Limb (tissue), 2 donors: ENCODE measurements around the gene NAA50.

Experiments used
- DNase-seq, 2 donors: peaks; one replicate each; pipeline ENCODE4 v3.0.0-alpha.2; 2016; ENCODE audit errors: extremely low spot score in 2 of 2

Gene NAA50

DNA sequence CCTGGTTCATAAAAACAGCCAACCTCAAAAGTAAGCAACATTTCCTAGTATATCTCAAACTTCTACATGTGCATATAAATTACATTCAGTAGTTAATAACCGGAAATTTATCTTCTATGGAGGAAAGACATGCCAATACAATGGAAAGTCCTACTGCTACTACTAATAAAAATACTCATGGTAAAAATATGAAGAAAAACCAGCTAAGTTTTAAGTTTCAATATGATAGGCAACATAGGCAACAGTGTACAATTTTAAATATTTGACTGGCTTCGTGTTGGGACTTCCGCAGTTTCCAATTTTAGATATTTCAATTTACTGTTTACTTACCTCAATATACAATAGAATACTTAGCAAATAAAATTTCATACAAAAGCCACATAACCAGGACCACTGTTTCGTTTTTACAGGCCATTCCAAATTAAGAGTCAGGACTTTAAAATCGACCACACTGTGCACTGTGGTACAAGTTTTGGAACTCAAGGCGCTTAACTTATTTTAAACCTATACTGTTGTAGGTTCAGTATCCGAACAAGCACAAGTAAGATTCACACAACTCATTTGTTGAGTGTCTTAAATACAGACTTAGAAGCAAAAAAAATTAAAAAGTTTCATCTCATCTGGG, 2.9 kb downstream of the NAA50 start:
- no peak for DNase-seq

DNA sequence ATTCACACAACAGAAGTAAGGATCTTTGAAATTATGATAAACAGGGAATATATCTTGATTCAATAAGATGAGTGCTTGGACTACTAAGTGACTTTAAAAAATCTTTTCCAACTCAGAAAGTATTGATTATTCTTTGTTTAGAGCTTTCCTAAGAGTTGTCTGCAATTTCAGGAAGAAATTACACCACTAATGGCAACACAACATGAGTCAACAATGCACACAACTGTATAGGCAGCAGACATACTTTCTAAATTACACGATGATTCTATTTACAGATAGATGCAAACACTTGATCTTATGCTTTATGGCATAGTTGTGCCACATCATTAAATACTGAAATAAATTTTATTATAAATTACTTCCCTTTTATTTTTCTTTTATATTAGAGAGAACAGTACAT, 4.4 kb downstream of the NAA50 start:
- no peak for DNase-seq

DNA sequence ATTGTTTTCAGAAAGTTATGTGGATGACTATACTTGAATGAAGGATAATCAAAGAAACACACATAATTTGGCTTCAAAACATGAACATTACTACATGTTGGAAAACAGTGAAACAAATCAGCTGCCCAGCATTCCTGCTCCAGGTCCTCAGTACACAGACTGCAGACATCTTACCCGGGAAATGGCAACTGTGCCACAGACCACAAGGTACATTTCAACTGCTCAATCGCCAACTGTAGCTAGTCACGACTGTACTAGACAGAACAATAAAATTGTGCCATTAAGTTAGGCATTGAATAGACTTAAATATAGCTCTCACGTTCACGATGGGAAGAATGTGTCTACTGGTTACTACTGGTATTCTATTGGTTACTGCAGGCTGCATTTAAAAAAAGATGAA, 5.0 kb downstream of the NAA50 start:
- no peak for DNase-seq

DNA sequence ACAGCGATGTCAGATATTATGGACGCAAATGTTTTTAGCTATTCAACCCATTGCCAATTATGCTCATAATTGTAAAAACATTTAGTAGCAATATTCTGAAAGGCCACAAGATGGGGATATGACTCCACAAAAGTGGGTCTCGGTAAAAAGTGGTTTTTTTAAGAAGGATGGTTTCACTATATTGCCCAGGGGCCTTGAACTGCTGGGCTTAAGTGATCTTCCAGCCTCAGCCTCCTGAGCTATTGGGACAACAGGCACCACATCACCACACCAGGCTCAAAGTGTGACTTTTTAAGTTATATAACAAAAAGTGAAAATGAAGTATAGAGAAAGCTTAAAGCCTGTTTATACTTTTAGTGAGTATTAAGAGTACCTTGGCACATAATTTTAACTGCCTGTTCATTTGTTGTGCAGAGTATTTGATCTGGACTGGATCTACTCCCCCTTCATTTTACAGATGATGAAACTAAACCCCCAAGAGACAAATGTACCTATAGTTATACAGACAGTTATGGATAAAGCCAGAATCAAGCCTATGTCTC, 9.4 kb downstream of the NAA50 start:
- DNase-seq: peak in 1 of 2 donors; percentile 79

DNA sequence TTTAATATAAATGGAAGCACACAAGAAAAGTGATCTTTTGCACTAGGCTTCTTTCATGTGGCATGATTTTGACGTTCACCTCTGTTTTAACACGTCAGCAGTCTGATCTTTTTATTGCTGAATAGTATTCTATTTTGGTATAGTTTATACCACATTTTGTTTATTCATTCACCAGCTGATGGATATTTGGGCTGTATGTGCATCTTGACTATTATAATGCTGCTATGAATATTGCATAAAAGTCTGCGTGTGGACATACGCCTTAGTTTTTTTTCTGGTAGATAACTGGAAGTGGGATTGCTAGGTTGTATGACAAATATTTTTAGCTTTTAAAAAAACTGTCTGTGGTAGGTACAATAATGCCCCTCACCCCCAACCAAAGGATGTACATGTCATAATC, 14.4 kb downstream of the NAA50 start:
- DNase-seq: no peak

DNA sequence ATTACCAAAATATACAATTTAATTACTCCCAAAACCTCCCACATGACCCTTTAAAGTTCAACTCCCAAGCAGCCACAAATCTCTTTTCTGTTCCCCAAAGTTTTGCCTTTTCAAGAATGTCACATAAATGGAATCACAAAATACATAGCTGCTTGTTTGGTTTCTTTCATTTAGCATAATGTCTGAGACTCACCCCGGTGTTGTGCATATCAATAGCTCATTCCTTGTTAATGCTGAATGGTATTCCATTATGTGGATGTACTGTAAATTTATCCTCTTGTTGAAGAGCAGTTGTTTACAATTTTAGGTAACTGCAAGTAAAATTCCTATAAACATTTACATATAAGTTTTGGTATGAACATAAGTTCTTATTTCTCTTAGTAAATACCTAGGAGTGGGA, 15.5 kb downstream of the NAA50 start:
- no peak for DNase-seq

DNA sequence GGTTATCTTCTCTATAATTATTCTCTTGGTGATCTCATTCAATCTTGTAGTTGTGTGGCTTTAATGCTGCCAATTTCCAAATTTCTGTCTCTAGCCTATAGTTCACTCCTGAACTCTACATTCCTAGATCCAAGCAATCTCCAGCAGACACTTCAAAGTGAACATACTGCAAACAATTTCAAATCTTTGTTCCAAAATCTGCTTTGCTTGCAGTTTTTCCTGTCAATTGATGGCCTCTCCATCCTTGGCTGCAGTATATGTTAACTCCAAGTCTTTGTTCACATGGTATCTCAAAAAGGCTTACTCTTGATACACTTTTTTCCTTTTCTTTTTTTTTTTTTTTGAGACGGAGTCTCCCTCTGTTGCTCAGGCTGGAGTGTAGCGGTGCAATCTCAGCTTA, 17.4 kb downstream of the NAA50 start:
- no peak for DNase-seq

DNA sequence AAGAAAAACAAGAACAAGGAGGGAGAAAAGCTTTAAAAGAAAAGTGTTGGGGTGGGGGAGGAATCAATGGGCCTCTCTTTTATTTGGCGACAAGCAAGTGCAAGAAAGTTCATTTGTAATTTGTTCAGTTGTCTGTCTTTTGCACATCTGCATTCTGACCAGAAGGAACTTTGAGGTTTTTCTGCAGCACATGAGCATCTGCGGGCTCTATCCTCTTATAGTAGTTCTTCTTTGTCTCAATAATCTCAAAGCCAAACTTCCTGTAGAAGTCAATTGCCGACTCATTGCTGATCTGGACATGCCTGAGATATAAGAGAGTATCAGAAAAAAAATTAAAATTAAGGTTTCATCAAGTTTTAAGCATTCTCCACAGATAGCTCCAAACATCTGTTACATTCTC, 24.4 kb downstream of the NAA50 start:
- DNase-seq: no peak

DNA sequence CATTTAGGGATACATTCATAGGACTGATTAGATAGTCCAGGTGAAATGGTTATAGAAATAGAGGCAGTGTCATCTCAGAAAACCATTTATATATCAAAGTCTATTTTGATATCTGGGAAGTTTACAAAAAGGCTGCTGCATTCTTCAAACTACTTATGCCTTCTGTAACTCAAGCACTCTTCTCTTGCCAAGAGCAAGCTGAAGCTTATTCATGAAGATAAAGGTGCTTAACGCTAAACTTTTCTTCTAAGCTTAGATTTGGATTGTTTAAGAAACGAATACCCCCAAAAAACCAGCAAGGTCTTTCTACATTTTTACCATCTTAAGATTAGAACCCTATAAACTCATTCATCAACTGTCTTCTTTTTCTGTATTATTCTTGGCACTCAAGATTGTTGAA, 26.3 kb downstream of the NAA50 start:
- DNase-seq: no peak

DNA sequence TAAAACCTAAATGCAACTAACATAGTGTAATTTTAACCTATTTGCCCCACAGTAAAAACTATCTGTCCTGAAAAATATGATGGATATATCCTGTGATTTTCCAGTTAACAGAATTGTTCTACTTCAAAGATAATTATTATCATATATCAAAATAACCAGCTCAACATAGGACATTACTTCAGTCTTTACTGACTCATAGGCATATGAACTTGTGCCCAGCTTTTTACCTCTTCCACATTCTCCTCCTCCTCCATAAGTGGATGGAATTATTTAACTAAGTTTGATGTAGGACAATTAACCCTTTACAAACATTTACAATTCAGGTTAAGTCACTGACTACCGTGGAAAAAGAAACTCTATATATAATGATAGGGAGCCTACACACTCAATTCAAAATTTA, 26.8 kb downstream of the NAA50 start:
- no peak for DNase-seq

DNA sequence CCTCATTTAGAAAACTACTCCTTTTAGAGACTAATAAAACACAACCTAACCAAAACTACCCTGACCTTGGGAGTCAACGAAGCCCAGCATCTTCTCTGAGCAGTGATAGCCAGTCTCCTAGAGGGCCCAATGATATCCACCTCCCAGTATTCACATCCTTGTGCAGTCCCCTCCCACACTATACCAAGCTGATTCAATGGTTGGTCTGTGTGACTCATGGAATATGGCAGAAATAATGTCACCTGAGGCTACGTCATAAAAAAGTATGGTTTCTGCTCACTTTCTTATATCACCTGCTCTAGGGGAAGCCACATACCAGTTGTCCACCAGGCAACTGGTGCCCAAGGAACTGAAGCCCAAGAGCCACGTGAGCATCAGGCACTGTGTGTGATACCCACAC, 28.2 kb downstream of the NAA50 start:
- DNase-seq: no peak

DNA sequence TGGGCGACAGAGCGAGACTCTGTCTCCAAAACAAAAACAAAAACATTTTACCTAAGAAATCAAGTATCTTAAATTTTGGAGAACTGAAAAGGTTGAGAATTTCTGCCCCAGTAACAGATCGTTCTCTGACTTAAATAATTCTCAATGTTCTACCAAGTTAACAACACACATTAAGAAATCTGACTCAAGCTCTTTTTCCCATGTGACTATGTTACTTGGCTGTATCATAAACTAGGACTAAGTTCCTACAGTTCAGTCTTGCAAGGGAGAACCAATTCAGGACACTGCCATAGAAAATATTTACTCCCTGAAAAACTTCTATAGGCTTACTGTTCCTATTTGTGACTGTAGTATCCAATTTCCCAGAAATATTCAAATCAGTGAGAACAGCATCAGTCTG, 28.7 kb downstream of the NAA50 start:
- DNase-seq: no peak

DNA sequence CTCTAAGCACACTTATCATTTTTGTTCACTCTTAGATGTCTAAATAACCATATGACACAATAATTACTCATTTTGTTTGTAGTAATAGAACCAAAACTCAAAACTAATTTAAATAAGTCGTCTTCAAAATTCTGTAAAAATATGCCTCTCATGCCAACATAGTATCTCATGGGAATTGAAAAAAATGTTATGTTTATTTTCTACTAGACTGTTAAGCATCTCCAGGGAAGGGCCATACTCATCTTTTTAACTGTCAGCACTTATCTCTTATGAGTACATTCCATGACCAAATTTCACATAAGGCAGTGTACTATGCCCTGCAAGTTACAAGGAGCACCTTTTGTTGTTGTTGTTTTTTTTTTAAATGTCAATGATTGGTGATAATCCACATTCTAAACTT, 31.3 kb downstream of the NAA50 start:
- no peak for DNase-seq

DNA sequence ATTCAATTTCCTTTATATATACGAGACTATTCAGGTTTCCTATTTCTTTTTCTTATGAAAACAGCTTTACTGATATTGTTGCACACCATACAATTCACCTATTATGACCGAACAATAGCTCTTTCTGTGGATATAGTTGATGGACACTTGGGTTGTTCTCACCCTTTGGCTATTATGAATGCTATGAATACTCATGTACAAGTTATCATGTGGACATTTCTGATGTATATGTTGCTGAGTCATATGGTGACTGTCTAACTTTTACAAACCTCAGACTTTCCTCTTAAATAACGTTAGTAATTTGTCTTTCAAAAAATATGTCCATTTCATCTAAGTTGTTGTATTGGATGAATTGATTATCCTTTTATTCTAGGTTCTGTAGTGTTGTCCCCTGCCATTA, 33.9 kb downstream of the NAA50 start:
- no peak for DNase-seq

DNA sequence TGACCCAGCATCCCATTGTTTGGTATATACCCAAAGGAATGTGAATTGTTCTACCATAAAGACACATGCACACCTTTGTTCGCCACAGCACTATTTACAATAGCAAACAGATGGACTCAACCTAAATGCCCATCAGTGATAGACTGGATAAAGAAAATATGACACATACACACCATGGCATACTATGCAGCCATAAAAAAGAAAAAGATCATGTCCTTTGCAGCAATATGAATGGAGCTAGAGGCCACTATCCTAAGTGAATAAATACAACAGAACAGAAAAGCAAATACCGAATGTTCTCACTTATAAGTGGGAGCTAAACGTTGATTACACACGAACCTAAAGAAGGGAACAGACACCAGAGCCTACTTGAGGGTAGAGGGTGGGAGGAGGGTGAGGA, 38.2 kb downstream of the NAA50 start:
- DNase-seq: no peak

DNA sequence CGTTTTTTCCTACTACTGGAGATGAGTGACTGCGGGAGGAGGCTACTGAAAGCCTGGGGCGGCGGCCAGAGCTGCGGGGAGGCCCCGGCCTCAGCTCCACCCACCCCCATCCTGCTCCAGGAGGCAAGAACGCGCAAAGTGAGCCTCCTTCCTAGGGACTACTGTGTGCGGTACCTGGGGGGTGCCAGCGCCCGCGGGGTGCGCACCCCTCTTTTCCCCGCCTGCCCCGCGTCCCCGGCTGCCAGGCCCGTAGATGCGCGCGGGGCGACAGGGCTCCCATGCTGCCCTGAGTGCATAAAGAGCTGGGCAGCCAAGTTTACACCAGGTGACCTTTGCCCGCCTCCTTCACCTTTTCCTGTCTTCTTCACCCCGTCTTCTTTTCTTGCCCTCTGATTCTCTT, 47.1 kb downstream of the NAA50 start:
- DNase-seq: peak in 1 of 2 donors; percentile 31

DNA sequence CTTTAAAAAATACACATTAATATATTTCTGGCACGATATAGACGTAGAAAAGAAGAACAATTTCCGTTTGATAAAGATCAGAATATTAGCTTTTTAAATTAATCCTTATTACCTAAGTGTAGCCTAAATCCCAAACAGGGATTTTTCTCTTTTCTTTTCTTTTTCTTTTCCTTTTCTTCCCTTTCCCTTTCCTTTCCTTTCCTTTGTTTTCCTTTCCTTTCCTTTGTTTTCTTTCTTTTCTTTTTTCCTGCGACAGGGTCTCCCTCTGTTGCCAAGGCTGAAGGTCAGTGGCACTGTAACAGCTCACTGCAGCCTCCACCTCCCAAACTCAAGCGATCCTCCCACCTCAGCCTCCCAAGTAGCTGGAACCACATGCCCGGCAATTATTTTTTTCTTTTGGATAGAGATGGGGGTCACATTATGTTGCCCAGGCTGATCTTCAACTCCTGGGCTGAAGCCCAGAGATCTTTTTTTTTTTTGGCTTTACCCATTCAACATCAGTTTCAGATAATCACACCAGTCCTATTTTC, 47.8 kb downstream of the NAA50 start:
- no peak for DNase-seq

DNA sequence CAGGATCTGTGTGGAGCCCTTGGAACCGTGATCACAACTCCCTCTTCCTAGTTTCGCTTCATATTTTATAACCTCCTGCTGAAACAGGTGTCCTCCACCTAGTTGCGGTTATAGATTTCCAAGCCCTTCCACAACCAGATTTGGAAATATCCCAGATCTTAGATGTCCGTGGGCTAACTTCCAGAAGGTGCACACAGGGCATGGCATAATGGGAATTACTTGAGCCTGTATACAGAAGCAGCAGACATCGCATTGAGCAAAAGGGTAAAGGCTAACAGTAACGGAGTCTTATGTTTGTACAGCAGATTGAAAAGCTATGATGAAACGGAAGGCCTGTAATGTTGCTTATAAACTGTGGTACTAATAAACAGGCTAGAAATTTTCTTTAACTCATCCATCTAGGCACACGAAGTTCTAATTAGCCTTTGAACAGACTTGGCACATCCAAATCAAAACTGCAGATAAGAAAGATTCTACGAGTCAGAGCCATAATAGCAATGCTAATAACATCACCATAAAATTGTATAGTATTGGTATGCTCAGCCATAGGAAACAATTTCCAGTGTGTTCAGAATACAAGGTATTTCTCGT, 48.5 kb downstream of the NAA50 start:
- no peak for DNase-seq

DNA sequence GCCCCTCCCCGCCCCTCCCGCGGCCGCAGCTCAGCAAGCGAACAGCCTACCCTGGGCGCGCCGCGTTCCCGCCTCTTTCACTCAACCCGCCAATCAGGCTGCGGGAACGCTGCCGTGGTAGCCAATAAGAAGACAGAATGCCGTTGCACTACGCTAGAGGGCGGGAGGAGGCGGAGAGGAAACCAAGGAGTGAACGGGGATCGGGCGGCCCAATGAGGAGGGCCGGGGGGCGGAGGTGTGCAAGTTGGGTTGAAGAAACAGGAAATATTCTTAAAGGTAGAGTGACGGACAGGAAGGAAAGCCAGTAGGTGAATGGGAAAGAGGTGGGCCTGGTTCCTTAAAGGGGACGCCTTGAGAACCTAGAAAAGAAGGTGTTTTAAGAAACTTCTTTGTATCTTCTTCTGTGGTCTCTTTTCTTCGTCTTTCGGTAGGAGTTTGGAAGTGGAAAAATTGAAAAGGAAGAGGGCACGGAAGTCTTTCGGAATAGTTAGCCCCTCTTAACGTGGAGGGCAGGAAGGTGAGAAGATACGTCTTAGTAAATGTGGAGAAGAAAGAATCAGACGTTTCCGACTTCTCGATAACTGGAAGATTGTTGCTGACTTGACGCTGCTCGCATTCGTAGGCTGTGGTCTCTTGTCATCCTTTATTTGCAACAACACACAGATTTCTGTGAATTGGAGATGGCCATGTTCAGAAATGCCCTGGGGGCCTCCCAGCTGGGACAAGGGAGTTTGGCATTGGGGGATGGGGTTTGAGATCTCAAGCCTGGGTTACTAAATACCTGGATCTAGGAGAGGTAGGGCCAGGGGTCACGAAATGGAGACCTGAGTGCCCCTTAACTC, 49.2 kb downstream of the NAA50 start:
- DNase-seq: peak; percentile 99 to 100

DNA sequence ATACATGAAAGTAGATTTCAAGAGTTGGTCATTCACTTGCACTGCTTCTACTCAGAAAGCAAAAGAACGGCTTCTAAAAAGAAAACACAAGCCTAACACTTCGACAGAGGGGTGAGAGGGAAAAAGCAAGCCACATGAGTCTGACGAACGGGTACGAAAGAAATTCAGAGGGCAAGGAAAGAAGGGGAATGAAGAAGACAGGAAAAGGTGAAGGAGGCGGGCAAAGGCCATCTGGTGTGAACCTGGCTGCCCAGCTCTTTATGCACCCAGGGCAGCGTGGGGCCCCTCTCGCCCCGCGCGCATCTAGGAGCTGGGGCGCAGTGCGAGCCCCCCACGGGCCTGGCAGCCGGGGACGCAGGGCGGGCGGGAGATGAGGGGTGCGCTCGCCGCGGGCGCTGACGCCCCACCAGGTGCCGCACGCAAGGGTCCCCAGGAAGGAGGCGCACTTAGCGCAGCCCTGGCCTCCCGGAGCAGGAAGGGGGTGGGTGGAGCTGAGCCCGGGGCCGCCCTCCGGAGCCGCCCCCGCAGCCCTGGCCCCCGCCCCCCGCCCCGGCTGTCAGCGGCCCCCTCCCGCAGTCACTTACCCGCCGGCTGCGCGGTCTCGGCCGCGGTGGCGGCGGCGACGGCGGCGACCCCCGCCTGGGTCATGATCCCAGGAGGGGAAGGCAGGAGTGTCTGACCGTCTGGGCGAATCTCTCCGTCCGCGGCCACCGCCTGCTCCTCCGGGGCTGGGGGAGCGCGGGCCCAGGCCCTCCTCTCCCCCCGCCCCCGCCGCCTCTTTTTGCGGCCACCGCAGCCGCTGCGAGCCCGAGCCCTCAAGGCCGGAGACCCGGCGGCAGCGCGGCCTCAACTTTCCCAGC, 50.0 kb downstream of the NAA50 start, which contains the start of gene USF3:
USF3 (minus strand) TSS at position 857 of the 860 bp plus-strand sequence. CDS start 21,764 bp downstream, outside the sequence.
- DNase-seq: peak; percentile 68 to 87

DNA sequence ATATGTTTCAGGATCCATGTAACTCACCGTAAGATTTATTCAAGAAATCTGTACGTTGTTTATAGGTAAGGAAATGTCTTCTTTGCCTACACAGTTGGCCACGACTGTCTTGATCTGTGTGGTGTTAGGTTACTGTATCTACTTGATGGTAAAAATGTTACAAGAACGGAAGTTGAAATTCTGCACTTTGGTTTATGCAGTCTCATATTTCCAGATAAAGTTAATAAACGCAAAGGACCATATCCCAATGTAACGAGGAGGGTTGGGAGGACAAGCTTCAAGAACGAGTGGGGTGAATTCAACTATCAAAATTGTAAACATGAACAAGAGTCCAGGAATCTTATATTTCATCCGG, 50.6 kb downstream of the NAA50 start:
- no peak for DNase-seq
